Measurements from ENCODE around the gene ADAT2. TPM values are rescaled to one million over a fixed set of nuclear protein-coding genes. Genes with fewer than 3 reads are reported as not detected.
"Not testable (repeated sequence)": the region's sequence is repeated elsewhere in the genome, so short reads cannot be mapped to it uniquely, and the experiment has no call there.

ADAT2 gene
- total RNA-seq, 4 donors from 2014 or later, result 3.8 to 26.1 (median 5.9) TPM

DNA sequence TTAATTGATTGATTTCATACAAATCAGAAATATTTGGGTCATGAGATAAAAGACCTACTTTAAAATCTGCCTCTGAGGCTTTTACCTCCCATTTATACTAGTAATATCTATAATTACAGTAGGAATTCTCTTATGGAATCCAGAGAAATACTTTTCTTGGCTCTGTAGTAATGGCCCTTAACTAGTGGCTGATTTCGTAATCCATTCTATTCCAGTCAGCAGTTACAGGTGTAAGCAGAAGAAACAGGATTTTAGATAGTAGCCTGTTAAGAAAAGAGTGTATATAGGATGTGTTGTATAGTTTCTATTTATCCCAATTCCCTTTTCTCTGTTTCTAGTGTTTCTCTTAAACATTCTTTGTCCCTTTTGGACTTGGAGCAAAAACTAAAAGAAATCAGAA, 21.3 kb upstream of the ADAT2 start:
- H3K4me3 ChIP-seq, result no peak overlapping the region
- intact Hi-C loops (cut with DNase I; ENCODE audit: low total_unique reads), result no loop called here
- H3K27me3 ChIP-seq, result no peaks in the 10 kb centered on the region
- no peaks in the 10 kb centered on the region for H3K4me1 ChIP-seq
- no peak for DNase-seq
- H3K9me3 ChIP-seq, result no peaks in the 10 kb centered on the region
- H3K36me3 ChIP-seq, result no peaks in the 10 kb centered on the region
- H3K27ac ChIP-seq, result no peak overlapping the region
- TF ChIP-seq POLR2A (IDR thresholded peaks at IDR 0.05), result no peak
- TF ChIP-seq CTCF (IDR thresholded peaks at IDR 0.05), result no peak

DNA sequence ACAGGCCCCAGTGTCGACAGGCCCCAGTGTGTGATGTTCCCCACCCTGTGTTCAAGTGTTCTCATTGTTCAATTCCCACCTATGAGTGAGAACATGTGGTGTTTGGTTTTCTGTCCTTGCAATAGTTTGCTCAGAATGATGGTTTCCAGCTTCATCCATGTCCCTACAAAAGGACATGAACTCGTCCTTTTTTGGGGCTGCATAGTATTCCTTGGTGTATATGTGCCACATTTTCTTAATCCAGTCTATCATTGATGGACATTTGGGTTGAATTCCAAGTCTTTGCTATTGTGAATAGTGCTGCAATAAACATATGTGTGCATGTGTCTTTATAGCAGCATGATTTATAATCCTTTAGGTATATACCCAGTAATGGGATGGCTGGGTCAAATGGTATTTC, 18.3 kb upstream of the ADAT2 start:
- H3K4me3 ChIP-seq; H3K4me1 ChIP-seq; H3K27me3 ChIP-seq; H3K27ac ChIP-seq; intact Hi-C loops (cut with DNase I; ENCODE audit: low total_unique reads); DNase-seq; H3K9me3 ChIP-seq; H3K36me3 ChIP-seq: not testable (repeated sequence)

- no peak overlapping the region for H3K4me3 ChIP-seq
- no peaks in the 10 kb centered on the region for H3K36me3 ChIP-seq
- H3K9me3 ChIP-seq, result no peaks in the 10 kb centered on the region
- H3K27me3 ChIP-seq, result no peaks in the 10 kb centered on the region
- no peak overlapping the region for H3K27ac ChIP-seq
- TF ChIP-seq POLR2A (IDR thresholded peaks at IDR 0.05) (no peak), CTCF (IDR thresholded peaks at IDR 0.05) (no peak)
- no peaks in the 10 kb centered on the region for H3K4me1 ChIP-seq
- DNase-seq, result no peak
- intact Hi-C loops (cut with DNase I; ENCODE audit: low total_unique reads), result no loop called here
These were observed 17.5 kb upstream of the ADAT2 start for GRCh38 chr6:143468026-143468425.

DNA sequence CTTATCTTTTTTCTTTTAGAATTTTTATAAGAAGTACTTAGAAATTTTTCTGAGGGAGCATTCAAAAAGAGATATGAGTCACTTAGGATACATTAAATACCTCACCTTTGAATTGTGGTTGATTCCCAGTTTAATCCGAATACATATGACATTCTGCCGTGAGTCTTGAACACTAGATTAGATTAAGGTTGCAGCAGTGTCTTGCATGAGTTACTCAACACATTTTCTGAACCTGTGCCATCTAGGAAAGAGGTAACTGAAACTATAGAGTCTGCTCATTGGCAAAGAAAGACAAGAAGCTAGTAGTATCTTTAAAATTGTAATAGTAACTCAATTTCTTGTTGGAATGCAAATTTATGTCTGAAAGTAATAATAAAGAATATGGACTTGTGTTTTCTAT, 15.1 kb upstream of the ADAT2 start:
- no peak for TF ChIP-seq CTCF (IDR thresholded peaks at IDR 0.05)
- TF ChIP-seq POLR2A (IDR thresholded peaks at IDR 0.05), result no peak
- Histone ChIP-seq H3K4me3 (no peak overlapping the region), H3K9me3 (no peaks in the 10 kb centered on the region), H3K27ac (no peak overlapping the region), H3K4me1 (no peaks in the 10 kb centered on the region), H3K36me3 (no peaks in the 10 kb centered on the region), H3K27me3 (no peaks in the 10 kb centered on the region)
- DNase-seq, result no peak
- intact Hi-C loops (cut with DNase I; ENCODE audit: low total_unique reads), result no loop called here

- DNase-seq, result no peak
- Histone ChIP-seq H3K36me3 (no peaks in the 10 kb centered on the region), H3K27ac (no peak overlapping the region)
These were observed 7.3 kb upstream of the ADAT2 start for GRCh38 chr6:143457563-143458359.

More at GRCh38 chr6:143457563-143458359, 7.3 kb upstream of the ADAT2 start:
- TF ChIP-seq POLR2A (IDR thresholded peaks at IDR 0.05) (no peak), CTCF (IDR thresholded peaks at IDR 0.05) (no peak)
- Histone ChIP-seq H3K9me3 (no peaks in the 10 kb centered on the region), H3K4me1 (no peaks in the 10 kb centered on the region), H3K4me3 (no peak overlapping the region), H3K27me3 (no peaks in the 10 kb centered on the region)
- intact Hi-C loops (cut with DNase I; ENCODE audit: low total_unique reads), result no loop called here

All from uterus (tissue), 4 donors.